H9 (cell line): Measurements from ENCODE around the gene IGF2. TPM values are rescaled to one million over a fixed set of nuclear protein-coding genes. Genes with fewer than 3 reads are reported as not detected.
"Not testable (repeated sequence)": the region's sequence is repeated elsewhere in the genome, so short reads cannot be mapped to it uniquely, and the experiment has no call there.

Experiments
- DNase-seq: peaks from one replicate; pipeline ENCODE4 v3.0.0-alpha.2; 2017
- H2AFZ ChIP-seq: one replicate; pipeline ENCODE4 v1.6.1; 2013; ENCODE audit warnings: mild to moderate bottlenecking, low read length, control low read depth, moderate library complexity
- H2AK5ac ChIP-seq: 2 replicates; pipeline ENCODE4 v1.6.1; 2013; ENCODE audit warnings: low read length, control low read depth, mixed read lengths; ENCODE audit not compliant: insufficient read length
- H2BK120ac ChIP-seq: one replicate; pipeline ENCODE4 v1.6.1; 2013; ENCODE audit warnings: low read depth, mild to moderate bottlenecking, low read length, control low read depth, inconsistent platforms; ENCODE audit not compliant: poor library complexity, severe bottlenecking
- H2BK12ac ChIP-seq: 2 replicates; pipeline ENCODE4 v1.6.1; 2013; ENCODE audit warnings: low read length, control low read depth, mixed read lengths, low read depth; ENCODE audit not compliant: insufficient read length
- H2BK15ac ChIP-seq: 2 replicates; pipeline ENCODE4 v1.6.1; 2013; ENCODE audit warnings: low read depth, low read length, control low read depth
- H2BK20ac ChIP-seq: one replicate; pipeline ENCODE4 v1.6.1; 2013; ENCODE audit warnings: low read depth, mild to moderate bottlenecking, low read length, control low read depth, inconsistent platforms; ENCODE audit not compliant: poor library complexity, severe bottlenecking
- H2BK5ac ChIP-seq: 2 replicates; pipeline ENCODE4 v1.6.1; 2013; ENCODE audit warnings: low read length, control low read depth, mixed read lengths; ENCODE audit not compliant: insufficient read length
- H3K14ac ChIP-seq: 2 replicates; pipeline ENCODE4 v1.6.1; 2013; ENCODE audit warnings: low read length, control low read depth; ENCODE audit not compliant: insufficient read depth
- H3K18ac ChIP-seq: 2 replicates; pipeline ENCODE4 v1.6.1; 2013; ENCODE audit warnings: low read depth, mild to moderate bottlenecking, mixed read lengths, low read length, control low read depth; ENCODE audit not compliant: insufficient read length
- H3K23ac ChIP-seq: 2 replicates; pipeline ENCODE4 v1.6.1; 2013; ENCODE audit warnings: low read length, control low read depth, mixed read lengths, low read depth; ENCODE audit not compliant: insufficient read length
- H3K23me2 ChIP-seq: 2 replicates; pipeline ENCODE4 v1.6.1; 2013; ENCODE audit warnings: low read depth, mild to moderate bottlenecking, mixed read lengths, low read length, control low read depth; ENCODE audit not compliant: insufficient read length, poor library complexity, severe bottlenecking
- H3K27ac ChIP-seq: 2 replicates; pipeline ENCODE4 v1.5.1; 2013; ENCODE audit warnings: low read length, control low read depth, mixed read lengths, low read depth; ENCODE audit not compliant: insufficient read length
- H3K27me3 ChIP-seq: 2 replicates; pipeline ENCODE4 v1.6.1; 2013; ENCODE audit warnings: low read length, control low read depth, inconsistent platforms; ENCODE audit not compliant: insufficient read depth
- H3K4ac ChIP-seq: 2 replicates; pipeline ENCODE4 v1.6.1; 2013; ENCODE audit warnings: low read depth, mild to moderate bottlenecking, control low read depth, inconsistent platforms, low read length, moderate library complexity
- H3K4me1 ChIP-seq: 2 replicates; pipeline ENCODE4 v1.6.1; 2013; ENCODE audit warnings: low read length, control low read depth, inconsistent platforms; ENCODE audit not compliant: insufficient read depth
- H3K4me2 ChIP-seq: 2 replicates; pipeline ENCODE4 v1.6.1; 2013; ENCODE audit warnings: low read length, control low read depth, mixed read lengths; ENCODE audit not compliant: insufficient read length, insufficient read depth
- H3K56ac ChIP-seq: 2 replicates; pipeline ENCODE4 v1.6.1; 2013; ENCODE audit warnings: low read depth, mild to moderate bottlenecking, mixed read lengths, low read length, control low read depth; ENCODE audit not compliant: insufficient read length
- H3K79me1 ChIP-seq: 2 replicates; pipeline ENCODE4 v1.6.1; 2013; ENCODE audit warnings: low read depth, mild to moderate bottlenecking, moderate library complexity, low read length, control low read depth, inconsistent platforms; ENCODE audit not compliant: insufficient read depth, poor library complexity, severe bottlenecking
- H3K79me2 ChIP-seq: 2 replicates; pipeline ENCODE4 v1.6.1; 2013; ENCODE audit warnings: low read length, control low read depth, inconsistent platforms; ENCODE audit not compliant: insufficient read depth
- H3K9ac ChIP-seq: 2 replicates; pipeline ENCODE4 v1.6.1; 2013; ENCODE audit warnings: low read length, control low read depth, mixed read lengths; ENCODE audit not compliant: insufficient read length; ENCODE audit errors: extremely low read depth
- H3K9me3 ChIP-seq: one replicate; pipeline ENCODE4 v1.6.1; 2013; ENCODE audit warnings: low read depth, low read length, inconsistent platforms; ENCODE audit not compliant: control insufficient read depth
- H3T11ph ChIP-seq: one replicate; pipeline ENCODE4 v1.6.1; 2013; ENCODE audit warnings: mild to moderate bottlenecking, low read length, control low read depth, inconsistent platforms
- H4K20me1 ChIP-seq: one replicate; pipeline ENCODE4 v1.6.1; 2013; ENCODE audit not compliant: control insufficient read depth, insufficient read length, insufficient read depth
- H4K5ac ChIP-seq: 2 replicates; pipeline ENCODE4 v1.6.1; 2013; ENCODE audit warnings: low read depth, mild to moderate bottlenecking, mixed read lengths, low read length, control low read depth; ENCODE audit not compliant: insufficient read length
- H4K8ac ChIP-seq: replicated peaks from 2 replicates; pipeline ENCODE4 v1.6.1; 2013; ENCODE audit warnings: low read length, control low read depth, mixed read lengths, low read depth; ENCODE audit not compliant: insufficient read length
- H4K91ac ChIP-seq: 2 replicates; pipeline ENCODE4 v1.6.1; 2013; ENCODE audit warnings: low read depth, mild to moderate bottlenecking, moderate library complexity, mixed read lengths, low read length, control low read depth; ENCODE audit not compliant: insufficient read length
- H3K27ac Mint-ChIP-seq, 3 experiments: 2 replicates in 2 of 3; 3 replicates in 1 of 3; pipeline ENCODE4 v1.8.0; 2020 to 2021; ENCODE audit warnings: mixed read lengths in 3 of 3, mild to moderate bottlenecking in 1 of 3, moderate library complexity in 1 of 3
- H3K27me3 Mint-ChIP-seq: 2 replicates; pipeline ENCODE4 v1.8.0; 2021; ENCODE audit warnings: low read depth, mild to moderate bottlenecking, moderate library complexity, mixed read lengths
- H3K36me3 Mint-ChIP-seq, 3 experiments: 2 replicates in 2 of 3; 3 replicates in 1 of 3; pipeline ENCODE4 v1.8.0; 2020 to 2021; ENCODE audit warnings: low read depth in 3 of 3, mixed read lengths in 3 of 3; ENCODE audit not compliant: insufficient read depth in 1 of 3
- H3K4me1 Mint-ChIP-seq, 2 experiments: 2 replicates each; pipeline ENCODE4 v1.8.0; 2020; ENCODE audit warnings: mixed read lengths in 2 of 2
- H3K4me3 Mint-ChIP-seq, 2 experiments: 2 replicates in 1 of 2; 3 replicates in 1 of 2; pipeline ENCODE4 v1.8.0; 2020 to 2021; ENCODE audit warnings: mild to moderate bottlenecking in 2 of 2, mixed read lengths in 2 of 2, moderate library complexity in 1 of 2
- H3K9me3 Mint-ChIP-seq, 2 experiments: 2 replicates in 1 of 2; 3 replicates in 1 of 2; pipeline ENCODE4 v1.8.0; 2020; ENCODE audit warnings: mild to moderate bottlenecking in 2 of 2, mixed read lengths in 2 of 2, moderate library complexity in 1 of 2
- CTCF ChIP-seq: fragments of 200-600 bp; sonication (generic); conservative IDR thresholded peaks from 3 replicates; pipeline ENCODE4 v1.8.0; 2021; ENCODE audit warnings: antibody characterized with exemption, mild to moderate bottlenecking
- WGBS: extraction: QIAGEN DNeasy Blood & Tissue Kit; methylation state at CpG from one replicate; pipeline ENCODE4 v1.1.7; 2013; ENCODE audit warnings: missing lambda C conversion rate, low lambda C conversion rate, mixed read lengths; ENCODE audit not compliant: insufficient read length; ENCODE audit errors: extremely low coverage; 5-methylcytosine and 5-hydroxymethylcytosine counted together
- total RNA-seq: library from RNA; stranded (reverse); gene quantifications from 2 replicates; pipeline ENCODE4 v1.2.1, GENCODE V29; 2021

The IGF2 gene
- total RNA-seq, 1 experiment from 2014 or later: 2.8 TPM

- H3K4me1 ChIP-seq: no peaks in the 10 kb centered on the region
- no peak overlapping the region for H2BK15ac ChIP-seq
- H2BK12ac ChIP-seq: no peak overlapping the region
- Mint-ChIP-seq H3K36me3 (no peaks in the 10 kb centered on the region), H3K27me3 (peaks cover 18% of the 10 kb centered on the region), H3K4me1 (no peaks in the 10 kb centered on the region), H3K9me3 (peaks cover 0 to 2% of the 10 kb centered on the region in 2 experiments; a peak in 2 of 5 replicates), H3K27ac (no peak overlapping the region; a peak in 1 of 7 replicates), H3K4me3 (no peak overlapping the region)
- no peak overlapping the region for H3K27ac ChIP-seq
- H3K18ac ChIP-seq: no peak overlapping the region
- no peak overlapping the region for H2AK5ac ChIP-seq
- no peak overlapping the region for H3T11ph ChIP-seq
- no peak overlapping the region for H4K5ac ChIP-seq
- no peak overlapping the region for H2BK120ac ChIP-seq
- no peaks in the 10 kb centered on the region for H3K79me1 ChIP-seq
- H3K27me3 ChIP-seq: no peaks in the 10 kb centered on the region; the same call in 1 of the 2 replicates
- no peaks in the 10 kb centered on the region for H3K9me3 ChIP-seq
- H3K14ac ChIP-seq: no peak overlapping the region
- no peak overlapping the region for H4K8ac ChIP-seq
- H3K23me2 ChIP-seq: no peaks in the 10 kb centered on the region
- H3K9ac ChIP-seq: no peak overlapping the region
- no peak overlapping the region for H3K23ac ChIP-seq
- no peak overlapping the region for H2BK5ac ChIP-seq
- no peak overlapping the region for H3K4me2 ChIP-seq
- no peak overlapping the region for H3K4ac ChIP-seq
- no peak overlapping the region for H3K56ac ChIP-seq
- no peaks in the 10 kb centered on the region for H3K79me2 ChIP-seq
- no CpG with 5 or more reads among the region's 16 CpGs for WGBS
- H2BK20ac ChIP-seq: no peak overlapping the region
- no peak for DNase-seq
- no peak overlapping the region for H4K91ac ChIP-seq
- no peak overlapping the region for H2AFZ ChIP-seq
- no peak for TF ChIP-seq CTCF
- H4K20me1 ChIP-seq: no peaks in the 10 kb centered on the region
These were observed 39.8 kb upstream of the IGF2 start for GRCh38 chr11:2178906-2179494.

GRCh38 chr11:2178055-2178773 is 39.0 kb upstream of the IGF2 start:
- not testable (repeated sequence) for H2AK5ac ChIP-seq, H3K27me3 ChIP-seq, H3K9ac ChIP-seq, H3K79me2 ChIP-seq, H3K4me2 ChIP-seq, H2BK15ac ChIP-seq, H3K14ac ChIP-seq, H3K9me3 Mint-ChIP-seq, H2BK120ac ChIP-seq, H3K4me1 ChIP-seq, H3K4me1 Mint-ChIP-seq, H3K23ac ChIP-seq, H2AFZ ChIP-seq, H4K20me1 ChIP-seq, H3K4me3 Mint-ChIP-seq, H2BK12ac ChIP-seq, H4K8ac ChIP-seq, H2BK5ac ChIP-seq, H3K9me3 ChIP-seq, H3K23me2 ChIP-seq, H3K18ac ChIP-seq, H3T11ph ChIP-seq, H4K91ac ChIP-seq, H3K27ac ChIP-seq, H3K27ac Mint-ChIP-seq, H3K36me3 Mint-ChIP-seq, H3K79me1 ChIP-seq, H3K4ac ChIP-seq, H4K5ac ChIP-seq, DNase-seq, H2BK20ac ChIP-seq, H3K56ac ChIP-seq
- WGBS: no CpG with 5 or more reads among the region's 16 CpGs
- H3K27me3 Mint-ChIP-seq: peaks cover 12% of the 10 kb centered on the region
